ENCODE measurements around the gene CPS1.

DNA sequence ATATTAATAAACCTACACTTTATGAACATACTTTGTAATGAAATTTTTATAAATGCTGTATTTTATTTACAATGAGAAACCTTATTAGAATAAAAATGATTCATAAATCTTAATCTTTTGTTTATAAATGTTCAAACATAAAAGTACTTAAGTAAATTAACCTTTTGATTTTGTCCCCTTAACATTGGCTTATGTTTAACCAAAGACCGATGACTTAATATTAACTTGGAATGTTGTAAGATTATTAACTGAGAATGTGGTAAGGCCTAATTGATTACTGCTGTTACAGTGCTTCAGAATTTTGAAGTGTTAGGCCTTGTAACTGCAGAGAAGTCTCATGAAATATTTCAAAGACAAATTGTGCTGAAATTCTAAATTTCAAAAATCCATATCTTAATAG is 5.7 kb downstream of the CPS1 start:
- TF ChIP-seq CTCF (IDR thresholded peaks at IDR 0.05) = no peak
- no peak for TF ChIP-seq POLR2A (IDR thresholded peaks at IDR 0.05)

Data from uterus (tissue), 2 donors.